PFSK-1 (cell line): Measurements from ENCODE around the gene HDAC7.

Experiments
- FOXP2 ChIP-seq: optimal IDR thresholded peaks from 2 replicates; pipeline ENCODE3; 2011; ENCODE audit warnings: borderline replicate concordance, control low read depth, inconsistent platforms; ENCODE audit not compliant: insufficient read depth; ENCODE audit errors: extremely low read length, extremely low read depth
- POLR2AphosphoS5 ChIP-seq: IDR thresholded peaks from 2 replicates; pipeline ENCODE4 v1.6.1; 2012; ENCODE audit warnings: low read depth, mild to moderate bottlenecking, control low read depth, low read length, moderate library complexity
- SIN3A ChIP-seq: IDR thresholded peaks from 2 replicates; pipeline ENCODE4 v1.6.1; 2012; ENCODE audit warnings: mild to moderate bottlenecking, low read length, moderate library complexity, borderline replicate concordance; ENCODE audit not compliant: insufficient read depth
- TAF1 ChIP-seq: IDR thresholded peaks from 2 replicates; pipeline ENCODE4 v1.6.1; 2012; ENCODE audit warnings: low read length, control low read depth, borderline replicate concordance; ENCODE audit not compliant: insufficient read depth
- TF ChIP-seq, protein P1 (sequence below), 2 experiments: IDR thresholded peaks; 2 replicates each; pipeline versions ENCODE4 v1.6.1 to v1.8.0; 2011 to 2012; ENCODE audit warnings: low read depth in 2 of 2, low read length in 2 of 2, control low read depth in 1 of 2, inconsistent platforms in 1 of 2, mild to moderate bottlenecking in 1 of 2, moderate library complexity in 1 of 2; ENCODE audit not compliant: insufficient read depth in 1 of 2

The HDAC7 gene

GRCh38 chr12:47864646-47865235 lies 45.0 kb upstream of the HDAC7 start:
- TF ChIP-seq TAF1 (no peak), FOXP2 (no peak), POLR2AphosphoS5 (no peak), SIN3A (no peak)
- TF ChIP-seq, protein P1, sequence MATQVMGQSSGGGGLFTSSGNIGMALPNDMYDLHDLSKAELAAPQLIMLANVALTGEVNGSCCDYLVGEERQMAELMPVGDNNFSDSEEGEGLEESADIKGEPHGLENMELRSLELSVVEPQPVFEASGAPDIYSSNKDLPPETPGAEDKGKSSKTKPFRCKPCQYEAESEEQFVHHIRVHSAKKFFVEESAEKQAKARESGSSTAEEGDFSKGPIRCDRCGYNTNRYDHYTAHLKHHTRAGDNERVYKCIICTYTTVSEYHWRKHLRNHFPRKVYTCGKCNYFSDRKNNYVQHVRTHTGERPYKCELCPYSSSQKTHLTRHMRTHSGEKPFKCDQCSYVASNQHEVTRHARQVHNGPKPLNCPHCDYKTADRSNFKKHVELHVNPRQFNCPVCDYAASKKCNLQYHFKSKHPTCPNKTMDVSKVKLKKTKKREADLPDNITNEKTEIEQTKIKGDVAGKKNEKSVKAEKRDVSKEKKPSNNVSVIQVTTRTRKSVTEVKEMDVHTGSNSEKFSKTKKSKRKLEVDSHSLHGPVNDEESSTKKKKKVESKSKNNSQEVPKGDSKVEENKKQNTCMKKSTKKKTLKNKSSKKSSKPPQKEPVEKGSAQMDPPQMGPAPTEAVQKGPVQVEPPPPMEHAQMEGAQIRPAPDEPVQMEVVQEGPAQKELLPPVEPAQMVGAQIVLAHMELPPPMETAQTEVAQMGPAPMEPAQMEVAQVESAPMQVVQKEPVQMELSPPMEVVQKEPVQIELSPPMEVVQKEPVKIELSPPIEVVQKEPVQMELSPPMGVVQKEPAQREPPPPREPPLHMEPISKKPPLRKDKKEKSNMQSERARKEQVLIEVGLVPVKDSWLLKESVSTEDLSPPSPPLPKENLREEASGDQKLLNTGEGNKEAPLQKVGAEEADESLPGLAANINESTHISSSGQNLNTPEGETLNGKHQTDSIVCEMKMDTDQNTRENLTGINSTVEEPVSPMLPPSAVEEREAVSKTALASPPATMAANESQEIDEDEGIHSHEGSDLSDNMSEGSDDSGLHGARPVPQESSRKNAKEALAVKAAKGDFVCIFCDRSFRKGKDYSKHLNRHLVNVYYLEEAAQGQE (IDR thresholded peaks at IDR 0.05; ENCODE audit: insufficient read depth in 1 of 2, low read depth in 2 of 2, low read length in 2 of 2): no peak

DNA sequence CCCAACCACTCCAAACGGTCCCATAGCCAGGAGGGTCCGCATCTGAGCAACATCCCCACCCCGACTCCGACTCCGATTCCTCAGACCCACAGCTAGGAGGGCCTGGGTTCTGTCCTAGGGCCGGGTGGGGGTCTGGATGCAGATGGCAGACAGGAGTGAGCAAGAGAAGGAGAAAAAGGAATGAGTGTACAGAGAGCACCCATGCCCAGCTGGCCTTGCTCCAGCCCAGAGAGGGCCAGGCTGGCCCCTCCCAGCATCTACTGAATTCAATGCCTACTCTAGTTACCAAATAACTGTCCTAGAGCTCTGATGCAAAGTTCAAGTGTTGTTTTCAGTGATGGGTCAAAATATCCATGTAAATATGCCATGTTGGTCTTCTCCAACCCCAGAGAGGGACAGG lies 44.3 kb upstream of the HDAC7 start:
- TF ChIP-seq, protein P1 (IDR thresholded peaks at IDR 0.05; ENCODE audit: insufficient read depth in 1 of 2, low read depth in 2 of 2, low read length in 2 of 2): no peak

DNA sequence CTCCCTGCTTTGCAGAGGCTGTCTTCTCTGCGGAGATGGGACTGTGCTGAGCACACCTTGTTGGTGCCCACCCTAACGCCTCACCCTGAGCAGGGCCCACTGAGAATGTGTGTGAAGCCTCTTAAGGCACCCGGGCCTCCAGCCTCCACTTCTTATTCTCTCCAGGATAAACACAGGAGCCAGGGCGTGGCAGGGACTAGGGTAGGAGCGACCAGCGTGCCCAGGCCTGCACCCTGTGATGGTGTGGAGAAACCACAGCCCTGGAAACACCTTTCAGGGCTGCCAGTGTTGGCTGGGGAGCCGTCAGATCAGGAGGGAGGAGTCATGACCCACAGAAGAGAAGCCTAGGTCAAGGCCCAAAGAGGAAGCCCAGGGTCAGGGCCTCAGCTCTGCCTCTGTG lies 43.8 kb upstream of the HDAC7 start:
- no peak for TF ChIP-seq SIN3A
- TF ChIP-seq POLR2AphosphoS5: no peak
- no peak for TF ChIP-seq FOXP2
- TF ChIP-seq, protein P1 (IDR thresholded peaks at IDR 0.05; ENCODE audit: insufficient read depth in 1 of 2, low read depth in 2 of 2, low read length in 2 of 2): no peak
- no peak for TF ChIP-seq TAF1

DNA sequence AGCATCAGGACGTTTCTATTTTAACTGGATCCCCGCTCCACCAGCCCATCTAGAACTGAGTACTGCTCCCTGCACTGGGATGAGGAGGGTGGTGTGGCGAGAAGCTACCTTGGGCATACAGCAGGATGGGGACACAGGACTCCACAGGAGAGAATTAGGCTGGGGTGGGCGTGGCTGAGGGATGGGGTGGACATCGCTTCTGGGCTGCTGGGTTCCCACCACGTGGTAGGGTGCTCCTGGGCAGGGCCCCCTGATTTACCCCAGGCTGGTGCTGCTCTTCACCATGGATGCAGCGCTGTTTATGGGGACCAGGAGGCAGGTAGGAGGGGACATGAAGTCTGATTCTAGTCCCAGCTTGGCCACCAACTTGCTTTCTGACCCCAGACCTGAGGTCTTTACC lies 43.2 kb upstream of the HDAC7 start:
- TF ChIP-seq POLR2AphosphoS5: no peak
- TF ChIP-seq, protein P1 (IDR thresholded peaks at IDR 0.05; ENCODE audit: insufficient read depth in 1 of 2, low read depth in 2 of 2, low read length in 2 of 2): no peak
- no peak for TF ChIP-seq FOXP2

DNA sequence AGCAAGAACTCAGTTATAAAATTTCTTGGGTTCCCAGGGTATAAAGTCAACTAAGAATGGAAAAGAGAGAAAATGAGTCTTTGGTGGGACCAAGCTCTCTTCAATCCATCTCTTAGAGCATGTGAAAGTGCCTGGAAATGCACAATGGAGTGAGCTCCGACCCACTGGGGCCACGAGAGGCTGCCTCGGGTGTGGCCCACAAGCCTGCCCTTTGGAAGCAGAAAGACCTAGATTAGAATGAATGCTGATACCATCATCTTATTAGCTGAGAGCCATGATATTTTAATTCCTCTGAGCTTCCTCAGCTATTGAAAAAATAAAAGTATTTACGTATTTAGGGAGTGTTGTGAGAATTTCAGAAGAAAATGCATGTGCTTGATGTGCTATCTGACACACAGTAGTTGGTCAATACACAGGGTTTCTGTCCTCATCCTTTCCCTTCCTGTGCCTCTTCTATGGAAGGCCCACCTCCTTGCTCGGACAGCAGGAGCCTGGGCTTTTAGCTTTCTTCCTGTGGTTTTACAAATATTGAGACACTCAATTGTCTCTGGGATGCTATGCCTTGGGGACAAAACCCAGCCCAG lies 42.6 kb upstream of the HDAC7 start:
- TF ChIP-seq, protein P1 (IDR thresholded peaks at IDR 0.05; ENCODE audit: insufficient read depth in 1 of 2, low read depth in 2 of 2, low read length in 2 of 2): no peak
- TF ChIP-seq POLR2AphosphoS5 (no peak), TAF1 (no peak), SIN3A (no peak), FOXP2 (no peak)
